Endometrial microvascular endothelial cells (primary cell): ENCODE data around the gene FBXO28. TPM values are rescaled to one million over a fixed set of nuclear protein-coding genes. Genes with fewer than 3 reads are reported as not detected.

ENCODE experiments used
- in situ Hi-C: cut with HindIII; loops from 2 replicates; pipeline ENCODE4 v1.10.0; 2017; ENCODE audit warnings: low sequenced_read_pairs, low pct_unique_long_range_greater_than_20kb; ENCODE audit errors: inconsistent ontology term
- total RNA-seq: library from RNA; depleted of rRNA; stranded (reverse); fragments of >200 nt; gene quantifications from one replicate; pipeline ENCODE4 v1.2.3, GENCODE V29; 2015; ENCODE audit errors: inconsistent ontology term

The FBXO28 gene
- total RNA-seq, 1 donor from 2014 or later = 40.0 TPM

DNA sequence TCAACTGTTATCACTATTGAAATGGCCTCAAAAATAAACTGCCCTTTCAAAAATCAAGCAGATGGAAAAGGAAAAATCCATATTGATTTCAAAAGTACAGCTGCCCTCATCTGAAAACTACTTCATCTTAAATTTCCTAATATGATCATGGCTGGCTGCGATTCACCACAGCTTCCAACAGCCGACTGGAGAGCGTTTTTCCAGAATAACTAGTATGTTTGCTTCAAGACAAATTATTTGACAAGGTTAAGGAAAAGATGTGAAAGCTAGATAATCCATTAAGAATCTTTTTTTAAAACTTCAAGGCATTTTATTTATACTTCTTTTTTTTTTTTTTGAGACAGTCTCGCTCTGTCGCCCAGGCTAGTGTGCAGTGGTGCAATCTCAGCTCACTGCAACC, 65.0 kb downstream of the FBXO28 start:
- in situ Hi-C loops = no loop called here

- in situ Hi-C loops = no loop called here
Measured at GRCh38 chr1:224180783-224181452, 67.0 kb downstream of the FBXO28 start.

- in situ Hi-C loops = no loop called here
Measured at GRCh38 chr1:224181453-224181810, 67.5 kb downstream of the FBXO28 start.

GRCh38 chr1:224182057-224182865, 68.3 kb downstream of the FBXO28 start:
- in situ Hi-C loops = no loop called here

GRCh38 chr1:224182866-224183590, 69.1 kb downstream of the FBXO28 start, which contains the start of gene DEGS1:
Gene DEGS1 (plus strand): TSS chr1:224183240. CDS start chr1:224183337, 97 bp downstream.
- in situ Hi-C loops = no loop called here

DNA sequence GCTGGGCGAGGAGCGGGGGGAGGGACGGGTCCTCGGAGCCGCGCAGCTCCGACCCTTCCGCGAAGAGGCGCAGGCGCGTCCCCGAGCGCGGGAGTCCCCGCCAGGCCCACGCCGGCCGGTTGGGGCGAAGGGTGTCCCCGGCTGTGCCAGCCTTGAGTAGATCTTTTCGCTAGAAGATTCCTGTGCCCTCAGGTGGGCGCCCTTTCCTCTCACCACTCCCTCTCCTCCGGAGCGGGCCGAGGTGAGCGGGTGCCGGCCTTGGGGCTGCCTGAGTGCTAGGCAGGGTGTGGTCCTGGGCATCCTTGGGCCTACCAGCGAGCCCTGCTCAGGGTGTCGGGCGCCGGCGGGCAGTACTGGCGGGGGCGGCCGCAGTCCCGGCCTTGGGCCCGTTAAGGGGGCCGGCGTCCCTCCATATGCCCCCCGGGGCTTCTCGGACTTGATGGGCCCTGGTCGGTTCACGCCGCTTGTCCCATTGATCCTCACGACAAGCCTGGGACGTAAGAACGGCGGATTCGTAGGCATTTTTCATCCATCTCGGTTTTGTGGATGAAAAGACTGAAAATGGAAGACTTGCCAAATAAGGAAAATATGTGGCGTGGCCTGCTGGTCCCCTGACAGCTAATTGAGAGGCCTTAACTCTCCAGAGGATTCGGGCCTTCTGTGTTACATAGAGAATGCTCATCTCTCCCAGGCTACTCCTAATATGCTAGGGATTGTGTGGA, 69.8 kb downstream of the FBXO28 start:
- in situ Hi-C loops = no loop called here

- in situ Hi-C loops = no loop called here
Measured at GRCh38 chr1:224185208-224185607, 71.3 kb downstream of the FBXO28 start.

DNA sequence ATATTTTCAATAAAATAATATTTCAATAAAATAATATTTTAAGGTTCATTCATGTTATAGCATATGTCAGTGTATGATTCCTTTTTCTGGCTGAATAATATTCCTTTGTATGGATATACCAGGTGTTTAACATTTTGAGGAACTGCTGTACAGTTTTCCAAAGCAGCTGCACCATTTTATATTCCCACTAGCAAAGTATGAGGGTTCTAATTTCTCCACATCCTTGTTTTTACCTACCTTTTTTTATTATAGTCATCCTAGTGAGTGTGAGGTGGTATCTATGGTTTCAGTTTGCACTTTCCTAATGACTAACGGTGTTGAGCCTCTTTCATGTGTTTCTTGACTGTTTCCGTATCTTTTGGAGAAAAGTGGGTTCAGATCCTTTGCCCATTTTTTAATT, 74.4 kb downstream of the FBXO28 start:
- in situ Hi-C loops = no loop called here

GRCh38 chr1:224189561-224189960, 75.7 kb downstream of the FBXO28 start:
- in situ Hi-C loops = no loop called here

GRCh38 chr1:224192082-224192788, 78.3 kb downstream of the FBXO28 start:
- in situ Hi-C loops = no loop called here

GRCh38 chr1:224193319-224193966, 79.5 kb downstream of the FBXO28 start:
- in situ Hi-C loops = no loop called here

DNA sequence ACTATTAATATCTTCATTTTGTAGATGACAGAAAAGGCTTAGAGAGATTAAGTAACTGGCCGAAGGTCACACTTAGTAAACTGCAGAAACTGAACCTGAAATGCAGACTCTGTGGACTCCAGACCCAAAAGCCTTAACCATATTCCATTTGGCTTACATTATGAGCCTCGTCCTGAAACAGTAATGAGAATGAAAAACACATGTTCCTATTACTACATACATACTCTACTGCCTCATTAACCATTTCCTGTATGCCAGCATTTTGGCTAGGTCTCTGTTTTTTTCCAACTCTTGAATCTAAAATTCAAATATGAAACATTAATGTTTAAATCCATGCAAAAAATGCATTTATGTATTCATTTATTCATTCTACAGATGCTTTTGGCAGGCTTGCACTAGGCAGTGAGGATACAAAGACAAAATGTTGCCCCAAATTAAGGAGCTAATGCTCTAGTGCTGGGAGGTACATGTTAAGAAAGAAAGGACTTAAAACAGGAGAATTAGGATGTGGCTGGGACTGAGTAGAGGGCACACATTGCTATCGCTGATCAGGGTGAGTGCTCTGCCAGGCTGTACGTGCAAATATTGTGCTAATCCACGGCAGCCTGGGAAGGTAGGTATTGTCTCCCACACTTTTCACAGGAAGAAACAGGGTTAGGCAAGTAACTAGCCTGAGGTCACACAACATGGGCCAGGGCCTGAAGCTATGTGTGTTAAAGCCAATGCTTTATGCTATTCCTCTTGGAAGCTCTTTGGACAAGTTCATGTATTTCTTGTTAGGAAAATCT, 83.1 kb downstream of the FBXO28 start:
- in situ Hi-C loops = no loop called here

- in situ Hi-C loops = no loop called here
Measured at GRCh38 chr1:224198572-224198971, 84.7 kb downstream of the FBXO28 start.

DNA sequence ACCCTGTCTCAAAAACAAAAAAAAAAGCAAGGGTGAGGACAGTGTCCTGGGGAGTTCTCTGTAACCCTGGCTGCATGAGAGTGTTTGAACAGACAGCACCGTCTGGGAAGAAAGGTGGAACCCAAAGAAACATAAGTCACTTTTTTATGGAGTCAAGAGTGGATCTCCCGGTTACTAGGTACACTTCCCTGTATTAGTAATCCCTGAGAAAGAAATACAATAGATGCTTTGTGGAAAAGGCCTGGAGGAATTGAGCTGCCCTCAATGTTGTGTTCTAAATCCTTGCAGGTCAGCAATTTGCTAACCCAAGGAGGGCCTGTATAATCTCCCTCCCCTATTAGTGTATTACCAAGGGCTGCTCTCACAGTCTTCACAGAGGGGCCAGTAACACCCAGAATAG, 85.8 kb downstream of the FBXO28 start:
- in situ Hi-C loops = no loop called here

DNA sequence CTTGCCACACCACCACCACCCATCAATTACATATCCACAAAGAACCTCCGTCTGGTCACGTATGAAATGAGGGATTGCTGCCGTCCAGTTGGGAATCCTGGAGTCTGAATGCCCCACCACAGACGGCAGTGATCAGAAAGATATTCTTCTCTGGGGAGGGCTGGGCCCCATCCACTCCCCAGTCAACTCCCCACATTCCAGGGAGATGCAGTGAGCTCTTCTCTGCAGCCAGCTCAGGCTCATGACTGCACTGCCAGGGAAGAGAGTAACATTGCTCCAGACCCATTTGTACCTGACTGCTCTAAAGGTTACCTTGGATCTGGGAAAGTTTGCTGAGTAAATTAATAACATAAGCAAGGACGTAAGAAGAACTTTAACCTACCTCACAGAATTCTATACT, 87.5 kb downstream of the FBXO28 start:
- in situ Hi-C loops = no loop called here

- in situ Hi-C loops = no loop called here
Measured at GRCh38 chr1:224201853-224202252, 87.9 kb downstream of the FBXO28 start.

GRCh38 chr1:224203243-224204016, 89.5 kb downstream of the FBXO28 start:
- in situ Hi-C loops = no loop called here
